ENCODE results near the gene RDH16. TPM values are rescaled to one million over a fixed set of nuclear protein-coding genes. Genes with fewer than 3 reads are reported as not detected.
A peak's percentile ranks its signal among the peaks of the same experiment; 100 is the strongest.

RDH16 gene
- total RNA-seq, 3 donors from 2014 or later (not counting 1 experiment from before 2014, with no cell fraction given) = 1.3 to 2.3 (median 1.6) TPM

DNA sequence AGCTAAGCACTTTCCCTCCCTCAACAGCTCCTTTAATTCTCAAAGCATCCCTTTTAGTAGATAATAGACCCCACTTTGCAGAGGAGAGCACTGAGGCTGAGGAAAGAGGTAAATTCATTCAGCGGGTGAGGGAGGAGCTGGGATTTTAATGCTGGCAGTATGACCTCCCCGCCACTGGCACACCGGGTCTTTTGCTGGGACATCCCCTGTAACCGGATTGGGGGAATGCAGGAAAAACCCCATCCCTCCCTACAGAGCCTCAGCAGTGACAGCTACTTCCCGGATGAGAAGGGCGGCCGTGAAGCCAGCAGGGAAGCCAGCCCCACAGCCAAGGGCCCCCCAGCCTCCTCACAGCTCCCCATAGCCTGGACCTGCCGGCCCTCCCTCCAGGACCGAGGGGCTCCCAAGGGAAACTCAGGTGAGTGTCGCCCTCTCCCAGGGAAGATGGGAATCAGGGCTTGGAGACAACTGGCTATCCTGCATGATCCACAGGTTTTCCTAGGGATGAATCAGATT lies 36.9 kb upstream of the RDH16 start:
- no peaks in the 10 kb centered on the region for H3K27me3 ChIP-seq (ENCODE audit: control insufficient read depth, insufficient read depth, low read length)
- intact Hi-C loops (cut with micrococcal nuclease) = no loop called here

DNA sequence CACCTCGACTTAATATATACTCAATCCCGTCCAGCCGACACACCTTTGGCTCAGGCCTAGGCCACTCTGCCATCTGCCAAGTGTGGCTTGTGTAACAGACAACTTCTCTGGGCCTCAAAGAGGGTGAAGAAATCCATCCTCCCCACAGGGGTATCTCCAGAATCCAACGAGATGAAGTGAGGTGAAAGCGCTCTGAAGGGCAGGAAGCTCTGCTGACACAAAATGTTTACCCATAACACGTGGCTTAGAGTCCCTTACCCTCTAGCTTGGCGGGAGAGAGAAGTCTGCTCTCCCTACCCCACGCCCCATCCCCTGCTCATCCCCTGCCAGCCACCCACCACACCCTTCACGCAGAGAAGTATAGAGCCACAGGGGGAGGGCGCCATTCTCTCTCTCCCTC lies 35.9 kb upstream of the RDH16 start:
- intact Hi-C loops (cut with micrococcal nuclease) = no loop called here
- Histone ChIP-seq H3K9me3 (ENCODE audit: control insufficient read depth, insufficient read depth, low read length) (no peaks in the 10 kb centered on the region), H3K4me3 (ENCODE audit: low read length) (no peak overlapping the region), H3K27me3 (ENCODE audit: control insufficient read depth, insufficient read depth, low read length) (no peaks in the 10 kb centered on the region), H3K4me1 (ENCODE audit: control insufficient read depth, insufficient read depth, low read length) (peaks cover 10% of the 10 kb centered on the region), H3K36me3 (ENCODE audit: control insufficient read depth, insufficient read depth, low read length) (peaks cover 2% of the 10 kb centered on the region), H3K27ac (ENCODE audit: low read length) (no peak overlapping the region)
- ATAC-seq (no peak), DNase-seq (no peak)
- Mint-ChIP-seq H3K36me3 (no peaks in the 10 kb centered on the region), H3K4me3 (no peak overlapping the region), H3K4me1 (peaks cover 15 to 22% of the 10 kb centered on the region in 2 donors), H3K27ac (no peak overlapping the region), H3K9me3 (no peaks in the 10 kb centered on the region), H3K27me3 (ENCODE audit: low read depth in 2 of 2) (peaks cover 3 to 12% of the 10 kb centered on the region in 2 donors)
- TF ChIP-seq, protein P1, sequence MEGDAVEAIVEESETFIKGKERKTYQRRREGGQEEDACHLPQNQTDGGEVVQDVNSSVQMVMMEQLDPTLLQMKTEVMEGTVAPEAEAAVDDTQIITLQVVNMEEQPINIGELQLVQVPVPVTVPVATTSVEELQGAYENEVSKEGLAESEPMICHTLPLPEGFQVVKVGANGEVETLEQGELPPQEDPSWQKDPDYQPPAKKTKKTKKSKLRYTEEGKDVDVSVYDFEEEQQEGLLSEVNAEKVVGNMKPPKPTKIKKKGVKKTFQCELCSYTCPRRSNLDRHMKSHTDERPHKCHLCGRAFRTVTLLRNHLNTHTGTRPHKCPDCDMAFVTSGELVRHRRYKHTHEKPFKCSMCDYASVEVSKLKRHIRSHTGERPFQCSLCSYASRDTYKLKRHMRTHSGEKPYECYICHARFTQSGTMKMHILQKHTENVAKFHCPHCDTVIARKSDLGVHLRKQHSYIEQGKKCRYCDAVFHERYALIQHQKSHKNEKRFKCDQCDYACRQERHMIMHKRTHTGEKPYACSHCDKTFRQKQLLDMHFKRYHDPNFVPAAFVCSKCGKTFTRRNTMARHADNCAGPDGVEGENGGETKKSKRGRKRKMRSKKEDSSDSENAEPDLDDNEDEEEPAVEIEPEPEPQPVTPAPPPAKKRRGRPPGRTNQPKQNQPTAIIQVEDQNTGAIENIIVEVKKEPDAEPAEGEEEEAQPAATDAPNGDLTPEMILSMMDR (IDR thresholded peaks at IDR 0.05) = no peak
- 63% methylated on average over 10 of the region's 10 CpGs for WGBS (ENCODE audit: insufficient coverage)

More for the DNA sequence above, 36.9 kb upstream of the RDH16 start:
- H3K36me3 Mint-ChIP-seq = no peaks in the 10 kb centered on the region
- H3K27me3 Mint-ChIP-seq (ENCODE audit: low read depth in 2 of 2) = peaks cover 3 to 11% of the 10 kb centered on the region in 2 donors
- peaks cover 10% of the 10 kb centered on the region for H3K4me1 ChIP-seq (ENCODE audit: control insufficient read depth, insufficient read depth, low read length)
- no peak for DNase-seq
- TF ChIP-seq, protein P1 (IDR thresholded peaks at IDR 0.05) = no peak
- no peak overlapping the region for H3K4me3 Mint-ChIP-seq
- H3K9me3 Mint-ChIP-seq = no peaks in the 10 kb centered on the region
- no peak overlapping the region for H3K27ac Mint-ChIP-seq
- no peak overlapping the region for H3K4me3 ChIP-seq (ENCODE audit: low read length)
- peaks cover 2% of the 10 kb centered on the region for H3K36me3 ChIP-seq (ENCODE audit: control insufficient read depth, insufficient read depth, low read length)
- H3K4me1 Mint-ChIP-seq = peaks cover 23 to 31% of the 10 kb centered on the region in 2 donors
- ATAC-seq = no peak
- 94% methylated on average over 10 of the region's 10 CpGs for WGBS (ENCODE audit: insufficient coverage)
- no peaks in the 10 kb centered on the region for H3K9me3 ChIP-seq (ENCODE audit: control insufficient read depth, insufficient read depth, low read length)
- H3K27ac ChIP-seq (ENCODE audit: low read length) = no peak overlapping the region

DNA sequence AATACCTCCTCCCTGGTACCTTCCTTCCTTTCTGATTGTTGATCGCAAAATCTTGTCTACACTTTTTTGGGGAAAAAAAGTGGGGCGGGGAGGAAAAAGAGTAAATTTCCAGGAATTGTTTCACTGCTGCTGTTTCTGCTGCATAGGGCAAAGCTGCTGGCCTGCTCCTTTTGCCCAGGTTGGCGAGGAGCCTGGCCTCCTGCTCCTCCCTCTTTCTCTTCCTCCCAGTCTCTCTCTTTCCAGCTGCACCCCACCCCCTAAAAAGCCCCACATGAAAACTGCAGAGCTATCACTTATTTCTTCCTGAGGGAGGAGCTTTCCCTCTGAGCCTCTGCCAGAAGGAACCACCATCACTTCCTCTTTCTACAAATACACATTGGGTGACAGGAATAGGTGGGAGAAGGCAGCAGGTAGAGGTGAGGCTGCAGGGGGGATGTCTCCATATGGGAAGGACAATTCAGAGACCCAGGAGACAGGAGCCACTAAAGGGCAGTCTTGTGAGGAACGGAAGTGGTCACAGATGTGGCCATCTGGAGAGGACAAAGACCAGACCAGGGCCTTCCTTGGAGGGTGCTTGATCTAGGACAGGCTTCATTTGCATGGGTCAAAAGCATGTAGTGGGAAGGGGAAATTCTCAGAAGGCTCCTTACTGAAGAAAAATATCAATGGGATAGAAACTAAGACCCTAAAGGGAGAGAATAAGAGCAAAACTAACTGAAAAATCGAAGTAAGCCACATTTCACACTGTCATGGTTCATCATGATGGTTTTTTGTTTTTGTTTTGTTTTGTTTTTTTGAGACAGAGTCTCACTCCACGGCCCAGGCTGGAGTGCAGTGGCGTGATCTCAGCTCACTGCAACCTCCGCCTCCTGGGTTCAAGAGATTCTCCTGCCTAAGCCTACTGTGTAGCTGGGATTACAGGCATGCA lies 34.2 kb upstream of the RDH16 start:
- no peaks in the 10 kb centered on the region for H3K27me3 ChIP-seq (ENCODE audit: control insufficient read depth, insufficient read depth, low read length)

More for the DNA sequence above, 34.2 kb upstream of the RDH16 start:
- ATAC-seq (no peak), DNase-seq (no peak)
- Histone ChIP-seq H3K4me3 (ENCODE audit: low read length) (no peak overlapping the region), H3K27ac (ENCODE audit: low read length) (no peak overlapping the region), H3K9me3 (ENCODE audit: control insufficient read depth, insufficient read depth, low read length) (no peaks in the 10 kb centered on the region), H3K4me1 (ENCODE audit: control insufficient read depth, insufficient read depth, low read length) (peaks cover 17% of the 10 kb centered on the region), H3K36me3 (ENCODE audit: control insufficient read depth, insufficient read depth, low read length) (peaks cover 2% of the 10 kb centered on the region)
- Mint-ChIP-seq H3K36me3 (no peaks in the 10 kb centered on the region), H3K4me1 (peaks cover 14 to 22% of the 10 kb centered on the region in 2 donors), H3K9me3 (no peaks in the 10 kb centered on the region), H3K27me3 (ENCODE audit: low read depth in 2 of 2) (peaks cover 3 to 12% of the 10 kb centered on the region in 2 donors), H3K4me3 (no peak overlapping the region), H3K27ac (peak overlapping the region in 1 of 2 donors; percentile 60)
- intact Hi-C loops (cut with micrococcal nuclease) = no loop called here
- 56% methylated on average over 8 of the region's 8 CpGs for WGBS (ENCODE audit: insufficient coverage)
- TF ChIP-seq, protein P1 (IDR thresholded peaks at IDR 0.05) = no peak
